DOHH2 (cell line): ENCODE measurements around the gene MBD3L2.

Experiments used
- EZH2phosphoT487 ChIP-seq: fragments of 200-600 bp; sonication (generic); IDR thresholded peaks from 2 replicates; pipeline ENCODE4 v1.6.1; 2017; ENCODE audit warnings: borderline replicate concordance, mild to moderate bottlenecking, antibody characterized with exemption, low read length, moderate library complexity, mixed read lengths
- TF ChIP-seq, protein P1 (sequence below): fragments of 200-600 bp; sonication (generic); IDR thresholded peaks from one replicate; pipeline ENCODE4 v1.5.1; 2014; ENCODE audit warnings: antibody characterized with exemption, mild to moderate bottlenecking, low read depth, low read length; ENCODE audit not compliant: poor library complexity, severe bottlenecking

DNA sequence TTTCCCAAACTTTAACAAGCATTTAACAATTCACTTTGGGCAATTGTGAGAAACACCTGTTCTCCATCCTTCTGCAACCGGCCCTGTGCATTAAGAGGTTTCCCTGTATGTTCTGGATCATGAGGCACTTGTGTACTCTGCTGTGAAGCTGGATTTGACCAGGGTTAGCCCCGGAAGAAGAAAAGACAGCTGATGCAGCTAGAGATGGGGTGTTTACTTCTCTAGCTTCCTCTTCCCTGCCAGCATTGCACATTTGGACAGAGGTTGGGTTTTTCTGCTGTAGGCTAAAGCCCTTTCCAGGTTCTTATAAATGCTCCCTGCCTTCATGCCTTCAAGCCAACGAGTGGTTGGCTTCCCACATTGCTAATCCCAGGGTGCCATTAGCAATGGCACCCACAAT is 48.8 kb upstream of the MBD3L2 start:
- TF ChIP-seq, protein P1, sequence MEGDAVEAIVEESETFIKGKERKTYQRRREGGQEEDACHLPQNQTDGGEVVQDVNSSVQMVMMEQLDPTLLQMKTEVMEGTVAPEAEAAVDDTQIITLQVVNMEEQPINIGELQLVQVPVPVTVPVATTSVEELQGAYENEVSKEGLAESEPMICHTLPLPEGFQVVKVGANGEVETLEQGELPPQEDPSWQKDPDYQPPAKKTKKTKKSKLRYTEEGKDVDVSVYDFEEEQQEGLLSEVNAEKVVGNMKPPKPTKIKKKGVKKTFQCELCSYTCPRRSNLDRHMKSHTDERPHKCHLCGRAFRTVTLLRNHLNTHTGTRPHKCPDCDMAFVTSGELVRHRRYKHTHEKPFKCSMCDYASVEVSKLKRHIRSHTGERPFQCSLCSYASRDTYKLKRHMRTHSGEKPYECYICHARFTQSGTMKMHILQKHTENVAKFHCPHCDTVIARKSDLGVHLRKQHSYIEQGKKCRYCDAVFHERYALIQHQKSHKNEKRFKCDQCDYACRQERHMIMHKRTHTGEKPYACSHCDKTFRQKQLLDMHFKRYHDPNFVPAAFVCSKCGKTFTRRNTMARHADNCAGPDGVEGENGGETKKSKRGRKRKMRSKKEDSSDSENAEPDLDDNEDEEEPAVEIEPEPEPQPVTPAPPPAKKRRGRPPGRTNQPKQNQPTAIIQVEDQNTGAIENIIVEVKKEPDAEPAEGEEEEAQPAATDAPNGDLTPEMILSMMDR: no peak
- no peak for TF ChIP-seq EZH2phosphoT487
